ENCODE measurements around the gene ACTR5. TPM values are rescaled to one million over a fixed set of nuclear protein-coding genes. Genes with fewer than 3 reads are reported as not detected.

Gene ACTR5
- total and polyA plus RNA-seq, 2 donors from 2014 or later: 5.8 to 8.4 TPM

GRCh38 chr20:38755324-38755910, 7.2 kb downstream of the ACTR5 start:
- no peaks in the 10 kb centered on the region for H3K9me3 ChIP-seq (ENCODE audit: control insufficient read depth in 2 of 3, insufficient read depth in 1 of 3, low read length in 3 of 3)
- no peak overlapping the region for H3K27ac ChIP-seq (ENCODE audit: low read depth in 2 of 2, low read length in 2 of 2)
- H3K27me3 ChIP-seq (ENCODE audit: control insufficient read depth, insufficient read depth, low read length): no peaks in the 10 kb centered on the region
- intact Hi-C loops (cut with DNase I): loop anchor here (10.0 kb wide), 1 partner anchor 111 kb away; no protein-coding TSS in a partner anchor
- peaks cover 12 to 26% (median 25%) of the 10 kb centered on the region in 3 donors for H3K36me3 ChIP-seq (ENCODE audit: control insufficient read depth in 2 of 3, insufficient read depth in 3 of 3, low read length in 3 of 3)
- TF ChIP-seq, protein P1, sequence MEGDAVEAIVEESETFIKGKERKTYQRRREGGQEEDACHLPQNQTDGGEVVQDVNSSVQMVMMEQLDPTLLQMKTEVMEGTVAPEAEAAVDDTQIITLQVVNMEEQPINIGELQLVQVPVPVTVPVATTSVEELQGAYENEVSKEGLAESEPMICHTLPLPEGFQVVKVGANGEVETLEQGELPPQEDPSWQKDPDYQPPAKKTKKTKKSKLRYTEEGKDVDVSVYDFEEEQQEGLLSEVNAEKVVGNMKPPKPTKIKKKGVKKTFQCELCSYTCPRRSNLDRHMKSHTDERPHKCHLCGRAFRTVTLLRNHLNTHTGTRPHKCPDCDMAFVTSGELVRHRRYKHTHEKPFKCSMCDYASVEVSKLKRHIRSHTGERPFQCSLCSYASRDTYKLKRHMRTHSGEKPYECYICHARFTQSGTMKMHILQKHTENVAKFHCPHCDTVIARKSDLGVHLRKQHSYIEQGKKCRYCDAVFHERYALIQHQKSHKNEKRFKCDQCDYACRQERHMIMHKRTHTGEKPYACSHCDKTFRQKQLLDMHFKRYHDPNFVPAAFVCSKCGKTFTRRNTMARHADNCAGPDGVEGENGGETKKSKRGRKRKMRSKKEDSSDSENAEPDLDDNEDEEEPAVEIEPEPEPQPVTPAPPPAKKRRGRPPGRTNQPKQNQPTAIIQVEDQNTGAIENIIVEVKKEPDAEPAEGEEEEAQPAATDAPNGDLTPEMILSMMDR (IDR thresholded peaks at IDR 0.05; ENCODE audit: borderline replicate concordance, extremely low read depth, insufficient read depth): no peak
- no peaks in the 10 kb centered on the region for H3K4me1 ChIP-seq (ENCODE audit: control insufficient read depth in 2 of 3, insufficient read depth in 2 of 3, low read depth in 1 of 3, low read length in 3 of 3)
- no peak overlapping the region for H3K9ac ChIP-seq (ENCODE audit: low read length in 3 of 3)
- H3K4me3 ChIP-seq (ENCODE audit: low read length in 3 of 3): no peak overlapping the region
- DNase-seq: no peak
- no peak for FAIRE-seq

DNA sequence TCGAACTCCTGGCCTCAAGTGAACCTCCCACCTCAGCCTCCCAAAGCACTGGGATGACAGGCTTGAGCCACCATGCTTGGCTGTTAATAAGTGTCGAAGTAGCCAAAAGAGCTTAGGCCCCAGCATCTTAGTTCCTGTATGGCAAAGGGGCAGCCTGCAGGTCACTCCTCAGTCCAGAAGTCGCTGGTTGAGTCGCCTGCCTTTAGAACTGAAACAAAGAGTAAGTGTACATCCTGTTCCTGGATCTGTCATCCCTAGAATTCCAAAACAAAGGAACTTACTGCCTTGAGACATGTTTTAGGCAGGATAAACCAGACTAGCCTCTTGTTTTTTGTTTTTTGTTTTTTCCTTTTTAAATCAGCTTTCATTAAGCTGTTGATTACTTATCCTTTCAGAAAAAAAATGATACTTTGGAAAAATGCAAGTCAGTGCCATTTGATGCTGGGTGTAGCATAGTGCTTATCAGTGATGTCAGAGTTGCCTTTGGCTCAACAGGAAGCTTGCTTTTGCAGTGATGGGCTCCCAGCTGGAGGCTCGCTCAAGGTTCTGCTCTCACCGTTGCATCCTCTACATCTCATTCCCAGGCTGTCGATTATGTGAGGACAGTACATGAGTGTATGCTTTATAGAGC, 9.0 kb downstream of the ACTR5 start:
- H3K9me3 ChIP-seq (ENCODE audit: control insufficient read depth in 2 of 3, insufficient read depth in 1 of 3, low read length in 3 of 3): no peaks in the 10 kb centered on the region
- FAIRE-seq: no peak
- no peak overlapping the region for H3K9ac ChIP-seq (ENCODE audit: low read length in 3 of 3)
- peak in 1 of 5 donors; percentile 4 for DNase-seq
- no peak overlapping the region for H3K27ac ChIP-seq (ENCODE audit: low read depth in 2 of 2, low read length in 2 of 2)
- no peaks in the 10 kb centered on the region for H3K27me3 ChIP-seq (ENCODE audit: control insufficient read depth, insufficient read depth, low read length)
- no peak overlapping the region for H3K4me3 ChIP-seq (ENCODE audit: low read length in 3 of 3)
- TF ChIP-seq, protein P1 (IDR thresholded peaks at IDR 0.05; ENCODE audit: borderline replicate concordance, extremely low read depth, insufficient read depth): no peak
- no peaks in the 10 kb centered on the region for H3K4me1 ChIP-seq (ENCODE audit: control insufficient read depth in 2 of 3, insufficient read depth in 2 of 3, low read depth in 1 of 3, low read length in 3 of 3)
- H3K36me3 ChIP-seq (ENCODE audit: control insufficient read depth in 2 of 3, insufficient read depth in 3 of 3, low read length in 3 of 3): peaks cover 16 to 39% (median 31%) of the 10 kb centered on the region in 3 donors
- intact Hi-C loops (cut with DNase I): loop anchor here (10.0 kb wide), 1 partner anchor 112 kb away; no protein-coding TSS in a partner anchor

- FAIRE-seq: no peak
- Histone ChIP-seq H3K36me3 (ENCODE audit: control insufficient read depth in 2 of 3, insufficient read depth in 3 of 3, low read length in 3 of 3) (peaks cover 19 to 53% (median 36%) of the 10 kb centered on the region in 3 donors), H3K4me1 (ENCODE audit: control insufficient read depth in 2 of 3, insufficient read depth in 2 of 3, low read depth in 1 of 3, low read length in 3 of 3) (no peaks in the 10 kb centered on the region), H3K27ac (ENCODE audit: low read depth in 2 of 2, low read length in 2 of 2) (no peak overlapping the region), H3K9me3 (ENCODE audit: control insufficient read depth in 2 of 3, insufficient read depth in 1 of 3, low read length in 3 of 3) (no peaks in the 10 kb centered on the region), H3K9ac (ENCODE audit: low read length in 3 of 3) (no peak overlapping the region), H3K27me3 (ENCODE audit: control insufficient read depth, insufficient read depth, low read length) (no peaks in the 10 kb centered on the region), H3K4me3 (ENCODE audit: low read length in 3 of 3) (no peak overlapping the region)
- intact Hi-C loops (cut with DNase I): loop anchor here (10.0 kb wide), 1 partner anchor 114 kb away; no protein-coding TSS in a partner anchor
- no peak for DNase-seq
- TF ChIP-seq, protein P1 (IDR thresholded peaks at IDR 0.05; ENCODE audit: borderline replicate concordance, extremely low read depth, insufficient read depth): no peak
Measured at GRCh38 chr20:38759106-38759505, 10.8 kb downstream of the ACTR5 start.

All from kidney (tissue), 14 donors.